A172 (cell line): ENCODE results near the gene ACSF3. TPM values are rescaled to one million over a fixed set of nuclear protein-coding genes. Genes with fewer than 3 reads are reported as not detected.

Experiments
- DNase-seq: peaks from one replicate; pipeline ENCODE4 v3.0.0-alpha.2; 2015; ENCODE audit warnings: low spot score
- total RNA-seq: library from RNA; depleted of rRNA; stranded (reverse); fragments of >200 nt; shearing (Covaris generic); gene quantifications from 2 replicates; pipeline ENCODE4 v1.2.3, GENCODE V29; 2014; rRNA removed

ACSF3 gene
- total RNA-seq, 1 experiment from 2014 or later: 49.0 TPM

- DNase-seq: no peak
These were observed 108.1 kb downstream of the ACSF3 start for GRCh38 chr16:89201439-89202377.

- no peak for DNase-seq
These were observed 109.0 kb downstream of the ACSF3 start for GRCh38 chr16:89202422-89203215.

Other genes starting within 250 kb of the ACSF3 start
- 25.8 and 34.3 TPM in 2 replicates for gene GALNS, start 236.9 kb upstream of the ACSF3 start, total RNA-seq
- 52.9 and 78.8 TPM in 2 replicates for gene TRAPPC2L, start 236.7 kb upstream of the ACSF3 start, total RNA-seq
- gene PABPN1L, start 227.2 kb upstream of the ACSF3 start, total RNA-seq: not detected in 2 replicates
- gene CBFA2T3, start 116.6 kb upstream of the ACSF3 start, total RNA-seq: 0.05 TPM in 1 of 2 replicates, not detected in the other
- not detected in 2 replicates for gene CDH15, start 77.9 kb downstream of the ACSF3 start, total RNA-seq
- not detected in 2 replicates for gene SLC22A31, start 106.7 kb downstream of the ACSF3 start, total RNA-seq
- 8.8 and 10.5 TPM in 2 replicates for gene ZNF778, start 123.9 kb downstream of the ACSF3 start, total RNA-seq